ENCODE results near the gene ATXN7L3.
"Not testable (repeated sequence)": the region's sequence is repeated elsewhere in the genome, so short reads cannot be mapped to it uniquely, and the experiment has no call there.

The ATXN7L3 gene

DNA sequence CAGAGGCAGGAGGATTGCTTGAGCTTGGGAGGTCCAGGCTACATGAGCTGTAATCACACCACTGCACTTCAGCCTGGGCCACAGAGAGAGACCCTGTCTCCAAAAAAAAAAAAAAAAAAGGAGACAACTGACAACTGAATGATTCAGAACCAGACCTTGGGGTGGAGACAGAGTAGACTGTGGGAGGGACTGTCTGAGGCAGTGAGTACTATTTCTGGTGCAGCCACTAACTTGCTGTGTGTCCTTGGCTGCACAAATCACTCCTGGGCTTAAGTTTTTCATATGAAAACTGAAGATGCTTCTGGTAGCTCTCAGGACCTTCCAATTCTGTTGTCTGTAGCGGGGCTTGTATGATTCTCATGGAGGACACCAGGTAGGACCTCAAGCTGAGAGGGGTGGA lies 23.4 kb downstream of the ATXN7L3 start:
- DNase-seq (ENCODE audit: low read depth in 2 of 2) = no peak

DNA sequence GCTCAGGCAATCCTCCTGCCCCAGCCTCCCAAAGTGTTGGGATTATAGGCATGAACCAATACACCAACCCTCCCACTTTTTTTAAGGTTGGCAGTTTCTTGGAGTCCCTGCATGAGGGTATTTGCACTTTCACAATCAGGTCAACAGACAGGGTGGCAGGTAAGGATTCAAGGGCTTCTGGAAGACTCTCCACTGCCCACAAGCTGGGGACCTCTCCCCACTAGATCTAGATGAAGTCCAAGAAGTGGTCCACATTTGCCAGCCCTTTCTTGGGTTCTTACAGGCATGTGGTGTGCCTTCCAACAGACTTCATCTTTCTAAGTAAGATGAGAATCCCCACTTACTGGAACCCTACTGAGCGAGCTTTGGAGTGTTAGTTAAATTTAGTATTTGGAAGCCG lies 25.3 kb downstream of the ATXN7L3 start:
- DNase-seq (ENCODE audit: low read depth in 2 of 2) = no peak

DNA sequence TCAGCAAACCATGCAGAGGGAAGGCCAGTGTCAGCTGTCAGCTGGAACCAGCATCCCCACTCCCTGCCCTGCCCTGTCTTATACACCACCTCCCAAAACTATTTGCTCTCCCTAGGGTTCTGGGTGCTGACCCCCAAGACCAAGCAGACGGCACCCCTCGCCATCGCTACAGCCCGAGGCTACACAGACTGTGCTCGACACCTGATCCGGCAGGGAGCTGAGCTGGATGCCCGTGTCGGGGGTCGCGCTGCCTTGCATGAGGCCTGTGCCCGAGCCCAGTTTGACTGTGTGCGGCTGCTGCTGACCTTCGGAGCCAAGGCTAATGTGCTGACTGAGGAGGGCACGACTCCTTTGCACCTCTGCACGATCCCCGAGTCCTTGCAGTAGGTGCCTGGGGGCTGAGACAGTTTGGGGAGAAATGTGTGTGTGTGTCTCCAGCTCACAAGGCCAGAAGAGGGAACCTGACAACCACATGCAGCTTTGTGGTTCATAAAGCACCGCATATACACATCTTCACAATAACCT lies 27.7 kb downstream of the ATXN7L3 start:
- no peak for DNase-seq (ENCODE audit: low read depth in 2 of 2)

DNA sequence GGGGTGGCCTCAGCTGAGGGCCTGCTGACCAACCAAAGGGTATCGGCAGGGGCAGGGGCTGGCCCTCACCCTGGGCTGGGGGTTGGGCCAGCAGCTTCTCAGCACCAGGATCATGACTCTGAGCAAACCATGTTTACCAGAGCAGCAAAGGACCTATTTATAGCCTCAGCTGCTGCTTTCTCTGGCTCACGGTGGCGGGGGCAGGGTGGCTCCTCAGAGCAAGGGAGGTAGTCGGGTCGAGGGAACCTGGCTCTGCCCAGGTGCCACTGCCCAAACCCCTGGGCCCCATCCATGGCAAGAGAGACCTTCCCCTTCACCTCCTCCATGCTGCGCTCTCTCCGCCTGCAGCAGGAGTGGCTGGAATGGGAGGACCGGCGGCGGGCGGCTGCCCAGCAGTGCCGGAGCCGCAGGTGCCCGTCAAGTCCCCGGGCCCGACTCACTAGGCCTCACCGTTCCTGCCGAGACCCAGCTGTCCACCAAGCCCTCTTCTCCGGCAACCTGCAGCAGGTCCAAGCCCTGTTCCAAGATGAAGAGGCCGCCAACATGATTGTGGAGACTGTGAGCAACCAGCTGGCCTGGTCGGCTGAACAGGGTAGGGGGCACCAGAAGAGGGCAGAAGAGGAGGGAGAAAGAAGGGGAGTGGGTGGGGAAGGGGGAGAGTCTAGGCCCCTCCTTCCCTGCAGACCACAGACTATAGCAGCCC lies 29.0 kb downstream of the ATXN7L3 start, which contains the start of gene ASB16:
TSS of gene ASB16 (plus strand) at position 206 of the 703 bp plus-strand sequence. CDS start at position 292, 86 bp downstream.
- no peak for DNase-seq (ENCODE audit: low read depth in 2 of 2)

DNA sequence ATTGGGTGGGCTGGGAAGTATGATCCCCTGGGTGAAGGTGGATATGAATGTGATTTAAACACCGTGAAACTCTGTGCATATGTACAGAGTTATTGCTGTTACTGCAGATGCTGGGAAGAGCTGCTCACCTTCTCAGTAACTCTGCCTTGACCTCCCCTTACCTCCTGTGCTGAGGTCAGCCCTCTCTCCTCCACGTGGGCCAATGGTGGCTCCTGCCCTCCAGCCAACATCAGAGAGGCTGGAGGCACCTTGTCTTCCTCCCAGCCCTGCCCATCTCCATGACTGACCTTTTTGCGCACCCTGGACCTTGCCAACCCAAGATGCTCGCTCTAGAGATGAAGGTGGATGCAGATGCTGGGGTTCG lies 29.6 kb downstream of the ATXN7L3 start:
- no peak for DNase-seq (ENCODE audit: low read depth in 2 of 2)

DNA sequence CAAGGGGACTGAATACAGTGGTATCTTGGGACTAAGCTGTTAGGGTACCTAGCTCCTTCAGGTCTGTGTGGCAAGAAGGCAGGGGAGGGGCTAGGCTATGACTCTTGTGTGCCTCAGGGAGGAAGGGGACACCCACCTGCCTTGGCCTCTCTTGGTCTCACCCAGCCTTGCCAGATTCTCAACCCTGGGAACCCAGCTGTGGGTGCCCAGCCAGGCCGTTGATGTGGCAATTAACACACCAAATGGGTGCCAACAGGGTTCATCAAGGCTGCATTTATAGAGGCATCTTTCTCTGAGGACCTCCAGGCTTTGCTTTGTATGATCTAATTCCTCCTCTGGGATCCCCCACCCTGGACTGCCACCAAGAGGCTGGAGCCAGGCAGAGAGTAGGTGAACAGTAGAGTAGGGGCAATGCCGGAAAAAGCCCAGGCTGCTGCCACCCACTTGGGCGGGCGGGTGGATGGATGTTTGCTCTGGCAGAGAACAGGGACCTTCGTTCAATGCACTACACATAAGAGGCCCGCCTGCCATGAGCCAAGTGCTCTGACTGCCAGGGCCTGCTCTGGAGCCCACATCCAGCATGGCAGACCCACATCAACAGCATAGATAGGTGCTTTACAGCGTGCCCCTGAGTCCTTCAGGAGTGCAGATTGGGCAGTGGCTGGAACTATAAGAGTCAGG lies 32.4 kb downstream of the ATXN7L3 start:
- no peak for DNase-seq (ENCODE audit: low read depth in 2 of 2)

DNA sequence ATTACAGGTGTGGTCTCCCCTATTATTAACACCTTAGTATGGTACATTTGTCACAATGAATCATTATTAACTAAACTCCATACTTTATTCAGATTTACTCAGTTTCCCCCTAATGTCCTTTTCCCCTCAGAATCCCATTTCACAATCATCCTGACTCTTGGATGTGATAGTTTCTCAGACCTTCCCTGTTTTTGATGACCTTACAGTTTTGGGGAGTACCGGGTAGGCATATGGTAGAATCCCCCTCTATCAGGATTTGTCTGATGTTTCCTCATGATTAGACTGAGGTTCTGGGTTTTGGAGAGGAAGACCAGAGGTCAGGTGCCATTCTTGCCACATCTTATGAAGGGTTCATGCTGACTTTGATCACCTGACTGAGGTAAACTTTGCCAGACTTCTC lies 35.2 kb downstream of the ATXN7L3 start:
- DNase-seq (ENCODE audit: low read depth in 2 of 2) = no peak

DNA sequence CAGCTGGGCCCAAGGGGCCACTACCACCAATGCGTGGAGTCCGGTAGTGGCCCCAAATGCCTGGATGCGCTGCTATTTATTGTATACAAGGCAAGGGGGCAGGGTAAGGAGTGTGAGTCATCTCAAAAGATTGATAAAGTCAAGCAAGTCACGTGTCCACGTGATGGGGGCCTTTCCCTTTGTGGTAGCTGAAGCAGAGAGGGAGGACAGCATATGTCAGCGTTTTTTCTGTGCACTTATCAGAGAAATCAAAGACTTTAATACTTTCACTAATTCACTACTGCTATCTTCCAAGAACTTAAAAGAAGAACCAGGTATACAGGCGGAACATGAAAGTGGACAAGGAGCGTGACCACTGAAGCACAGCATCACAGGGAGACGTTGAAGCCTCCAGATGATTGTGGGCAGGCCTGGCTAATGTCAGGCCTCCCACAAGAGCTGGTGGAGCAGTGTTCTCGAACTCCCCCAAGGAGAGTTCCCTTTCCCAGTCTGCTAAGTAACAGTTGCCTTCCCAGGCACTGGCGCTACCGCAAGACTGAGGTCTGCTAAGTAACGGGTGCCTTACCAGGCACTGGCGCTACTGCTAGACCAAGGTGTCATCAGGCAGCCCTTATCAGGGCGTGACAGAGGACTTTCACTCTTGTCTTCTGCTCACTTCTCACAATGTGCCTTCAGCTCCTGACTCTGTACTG lies 40.0 kb downstream of the ATXN7L3 start:
- no peak for DNase-seq (ENCODE audit: low read depth in 2 of 2)

DNA sequence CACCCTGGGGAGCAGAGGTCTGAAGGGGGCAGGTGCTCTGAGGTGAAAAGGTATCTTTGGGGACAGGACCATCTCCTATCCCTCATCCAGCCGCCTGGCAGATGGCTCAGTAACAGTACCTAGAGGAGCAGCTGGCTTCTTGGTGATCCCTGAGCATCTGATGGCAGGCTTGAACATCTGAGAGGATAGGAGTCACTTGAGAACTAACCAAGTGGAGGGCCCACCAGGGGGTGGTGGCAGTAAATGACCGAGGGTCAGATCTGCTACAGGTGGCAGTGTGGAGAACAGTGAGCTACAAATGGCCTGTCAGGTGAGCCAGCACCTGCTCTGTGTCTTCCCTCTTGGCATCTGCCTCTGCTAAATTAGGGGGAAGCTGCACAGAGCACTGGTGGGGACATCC lies 44.2 kb downstream of the ATXN7L3 start:
- no peak for DNase-seq (ENCODE audit: low read depth in 2 of 2)

DNA sequence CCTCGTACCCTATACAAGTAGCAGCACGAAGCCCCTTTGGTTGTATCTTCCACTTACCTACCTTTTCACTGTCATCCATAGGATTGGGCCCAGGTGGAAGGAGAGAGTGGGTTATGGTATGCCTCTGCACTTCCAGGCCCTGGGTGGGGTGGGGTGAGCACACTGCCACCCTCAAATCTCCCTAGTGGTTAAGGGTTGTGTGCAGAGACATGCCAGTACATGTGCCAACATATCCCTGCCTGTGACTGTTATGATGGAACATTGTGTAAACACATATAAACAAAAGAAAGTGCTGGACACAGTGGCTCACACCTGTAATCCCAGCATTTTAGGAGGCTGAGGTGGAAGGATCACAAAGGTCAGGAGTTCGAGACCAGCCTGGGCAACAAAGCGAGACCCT lies 46.8 kb downstream of the ATXN7L3 start:
- DNase-seq (ENCODE audit: low read depth in 2 of 2) = no peak

DNA sequence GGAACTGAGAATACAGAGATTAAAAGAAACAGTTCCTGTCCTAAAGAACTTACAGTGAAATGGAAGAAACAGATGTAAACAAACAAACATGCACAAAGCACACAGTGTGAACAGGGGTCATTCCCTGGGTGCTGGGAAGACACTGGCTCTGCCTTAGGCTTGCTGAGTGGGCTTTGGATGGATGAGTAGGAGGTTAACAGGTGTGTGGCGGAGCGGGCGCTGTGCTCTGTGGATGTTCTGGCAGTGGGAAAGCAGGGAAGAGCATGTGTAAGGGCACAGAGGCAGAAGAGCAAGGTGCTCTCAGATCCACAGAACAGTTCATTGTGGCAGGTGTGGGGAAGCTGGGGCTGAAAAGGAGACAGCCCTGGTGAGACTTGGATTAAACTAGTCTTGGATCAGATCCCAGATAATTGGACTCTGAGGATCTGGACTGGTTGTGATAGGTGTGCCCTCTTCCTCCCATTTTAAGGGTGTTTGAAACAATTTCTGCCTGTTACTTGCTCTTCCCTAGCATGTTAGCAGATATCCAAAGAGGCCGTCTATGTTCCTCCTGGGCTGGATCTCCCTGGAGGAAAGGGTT lies 49.8 kb downstream of the ATXN7L3 start:
- no peak for DNase-seq (ENCODE audit: low read depth in 2 of 2)

DNA sequence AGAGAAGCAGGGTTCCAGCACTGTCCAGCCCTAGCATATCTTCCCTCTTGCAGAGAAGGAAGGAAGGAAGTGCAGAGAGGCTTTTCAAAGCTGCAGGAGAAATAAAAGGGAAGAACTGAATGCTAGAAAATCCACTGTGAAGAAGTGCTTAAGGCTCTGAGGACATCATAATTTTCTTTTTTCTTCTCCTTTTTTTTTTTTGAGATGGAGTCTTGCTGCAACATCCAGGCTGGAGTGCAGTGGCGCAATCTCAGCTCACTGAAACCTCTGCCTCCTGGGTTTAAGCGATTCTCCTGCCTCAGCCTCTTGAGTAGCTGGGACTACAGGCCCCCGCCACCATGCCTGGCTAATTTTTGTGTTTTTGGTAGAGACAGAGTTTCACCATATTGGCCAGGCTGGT lies 50.6 kb downstream of the ATXN7L3 start:
- DNase-seq (ENCODE audit: low read depth in 2 of 2) = not testable (repeated sequence)

DNA sequence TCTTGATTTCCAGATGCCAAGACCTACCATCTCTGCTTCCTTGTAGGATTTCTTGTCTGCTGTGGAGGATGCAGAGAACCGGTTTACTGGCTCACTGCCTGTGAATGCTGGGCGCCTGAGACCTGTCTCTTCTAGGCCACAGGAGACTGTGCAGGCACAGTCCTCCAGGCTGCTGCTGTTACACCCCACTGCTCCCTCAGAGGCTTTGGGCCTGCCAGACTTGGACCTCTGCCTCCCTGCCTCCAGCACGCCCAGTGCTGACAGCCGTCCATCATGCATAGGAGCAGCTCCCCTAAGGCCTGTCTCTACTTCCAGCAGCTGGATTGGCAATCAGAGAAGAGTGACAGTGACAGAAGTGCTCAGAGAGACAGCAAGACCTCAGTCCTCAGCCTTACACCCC lies 51.9 kb downstream of the ATXN7L3 start:
- no peak for DNase-seq (ENCODE audit: low read depth in 2 of 2)

DNA sequence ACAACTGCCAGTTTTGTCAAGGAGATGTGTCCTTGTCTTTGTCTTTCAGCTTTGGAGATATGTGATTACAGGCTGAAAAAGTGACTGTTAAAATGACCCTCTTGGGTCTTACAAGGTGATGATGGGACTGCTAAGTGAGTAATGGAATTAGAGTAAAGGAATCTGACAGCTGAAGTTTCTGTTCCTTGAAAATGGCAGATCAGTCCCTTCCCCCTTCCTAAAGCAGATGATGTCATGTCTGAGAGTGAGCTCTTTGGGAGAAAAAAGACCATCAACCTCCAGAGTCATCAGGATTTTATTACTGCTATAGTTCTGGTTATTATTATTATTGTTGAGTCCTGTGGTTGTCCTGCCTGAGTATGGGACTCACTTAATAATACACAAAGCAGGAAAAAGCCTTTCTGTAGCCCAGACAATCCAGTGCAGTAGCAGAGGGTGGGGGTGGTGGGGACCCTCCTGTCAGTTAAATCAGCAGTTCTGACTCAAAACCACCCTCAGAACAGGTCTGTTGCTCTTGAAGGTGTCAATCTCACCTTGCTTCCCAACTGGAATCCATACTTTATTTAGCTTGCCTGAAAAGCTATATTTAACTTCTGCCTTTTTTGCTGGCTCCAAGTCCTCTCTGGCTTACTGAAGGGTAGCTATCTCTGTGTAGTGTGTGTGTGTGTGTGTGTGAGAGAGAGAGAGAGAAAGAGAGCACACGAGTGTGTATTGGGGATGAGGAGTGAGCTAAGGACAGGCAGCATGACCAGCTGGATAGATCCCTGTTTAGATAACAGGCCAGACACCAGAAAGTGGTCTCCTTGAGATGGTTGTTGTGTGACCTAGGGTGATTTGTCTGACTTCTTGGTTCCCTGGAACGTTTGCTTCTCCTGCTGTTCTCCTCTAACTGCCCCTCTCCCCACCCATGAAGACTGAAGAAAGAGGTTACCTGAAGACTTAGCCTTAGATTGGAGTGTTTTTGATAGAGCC lies 53.0 kb downstream of the ATXN7L3 start:
- DNase-seq (ENCODE audit: low read depth in 2 of 2) = no peak

DNA sequence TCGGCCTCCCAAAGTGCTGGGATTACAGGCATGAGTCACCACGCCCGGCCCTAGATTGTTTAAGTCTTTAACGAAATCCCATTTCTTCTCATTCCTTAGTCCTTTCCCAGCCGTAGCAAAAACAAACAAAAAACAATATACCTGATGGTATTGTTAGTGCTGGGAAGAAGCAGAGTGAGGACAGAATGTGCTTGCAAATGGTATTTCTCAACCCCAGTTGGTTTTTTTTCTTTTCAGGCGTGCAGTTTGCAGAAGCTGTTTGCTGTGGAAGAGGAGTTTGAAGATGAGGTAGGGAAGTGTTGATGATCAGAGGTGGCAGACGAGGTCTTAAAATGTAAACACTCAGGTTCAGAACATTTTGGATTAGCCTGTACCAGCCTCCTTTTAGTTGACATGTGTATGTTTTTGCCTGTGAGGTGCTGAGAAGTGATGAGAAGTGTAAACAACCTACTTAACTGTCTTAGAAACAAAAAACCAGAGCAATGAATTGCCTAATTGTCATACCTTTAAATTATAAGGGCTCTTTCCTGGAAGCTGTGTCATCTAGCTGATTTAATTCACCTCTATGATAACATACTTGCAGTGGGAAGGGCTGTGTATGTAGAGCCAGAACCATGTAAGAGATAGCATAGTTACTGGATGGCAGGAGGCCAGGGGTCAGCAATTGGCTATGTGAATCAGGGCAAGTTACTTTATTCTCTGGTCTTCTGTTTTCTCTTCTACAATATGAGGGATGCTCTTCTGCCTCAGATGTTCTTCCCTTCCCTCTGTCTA lies 54.5 kb downstream of the ATXN7L3 start:
- DNase-seq (ENCODE audit: low read depth in 2 of 2) = no peak

DNA sequence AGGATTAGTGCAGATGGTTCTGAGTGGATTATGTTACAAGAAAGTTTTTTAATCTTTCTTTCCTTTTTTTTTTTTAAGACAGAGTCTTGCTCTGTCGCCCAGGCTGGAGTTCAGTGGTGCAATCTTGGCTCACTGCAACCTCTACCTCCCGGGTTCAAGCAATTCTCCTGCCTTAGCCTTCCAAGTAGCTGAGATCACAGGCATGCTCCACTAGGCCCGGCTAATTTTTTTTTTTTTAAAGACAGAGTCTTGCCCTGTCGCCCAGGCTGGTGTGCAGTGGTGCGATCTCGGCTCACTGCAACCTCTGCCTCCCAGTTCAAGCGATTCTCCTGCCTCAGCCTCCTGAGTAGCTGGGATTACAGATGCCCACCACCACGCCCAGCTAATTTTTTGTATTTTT lies 55.8 kb downstream of the ATXN7L3 start:
- DNase-seq (ENCODE audit: low read depth in 2 of 2) = not testable (repeated sequence)
